WTC11 (cell line): ENCODE measurements around the gene CSTA. TPM values are rescaled to one million over a fixed set of nuclear protein-coding genes. Genes with fewer than 3 reads are reported as not detected.

Source experiments
- ATAC-seq: fragments of 200-7000 bp; cut with Tn5 transposase; 2 replicates; pipeline ENCODE4 v1.10.0; 2021; ENCODE audit warnings: mild to moderate bottlenecking, moderate library complexity
- CTCF ChIA-PET: fragments of 300-600 bp; sonication (Branson Sonifier 250); formaldehyde crosslinking; loops from one replicate; lab custom pipeline; 2021; ENCODE audit warnings: antibody characterized with exemption; lab: Charles Lee
- POLR2A ChIA-PET: fragments of 350-600 bp; sonication (Branson Sonifier 250); formaldehyde crosslinking; loops from one replicate; lab custom pipeline; 2021; ENCODE audit warnings: antibody characterized with exemption; lab: Charles Lee
- DNase-seq: peaks from one replicate; pipeline ENCODE4 v3.0.0; 2021; ENCODE audit warnings: low spot score
- H3K27ac Mint-ChIP-seq: 2 replicates; pipeline ENCODE4 v1.8.0; 2021; ENCODE audit warnings: mixed read lengths
- H3K27me3 Mint-ChIP-seq: 2 replicates; pipeline ENCODE4 v1.8.0; 2021; ENCODE audit warnings: low read depth, mild to moderate bottlenecking, moderate library complexity, mixed read lengths
- H3K36me3 Mint-ChIP-seq: 2 replicates; pipeline ENCODE4 v1.8.0; 2021; ENCODE audit warnings: mixed read lengths
- H3K4me1 Mint-ChIP-seq: 2 replicates; pipeline ENCODE4 v1.8.0; 2022; ENCODE audit warnings: mixed read lengths
- H3K4me3 Mint-ChIP-seq: 2 replicates; pipeline ENCODE4 v1.8.0; 2021; ENCODE audit warnings: mild to moderate bottlenecking, moderate library complexity, mixed read lengths
- H3K9me3 Mint-ChIP-seq: 2 replicates; pipeline ENCODE4 v1.8.0; 2021; ENCODE audit warnings: mixed read lengths
- AFF4 ChIP-seq: sonication (generic); formaldehyde crosslinking; IDR thresholded peaks from 2 replicates; pipeline ENCODE4 v1.8.1; 2023; ENCODE audit warnings: mild to moderate bottlenecking, missing genetic modification reagents, borderline replicate concordance
- CREB1 ChIP-seq: sonication (generic); formaldehyde crosslinking; IDR thresholded peaks from 2 replicates; pipeline ENCODE4 v1.8.0; 2023; ENCODE audit warnings: mild to moderate bottlenecking, missing genetic modification reagents
- ELF4 ChIP-seq: sonication (generic); formaldehyde crosslinking; IDR thresholded peaks from 2 replicates; pipeline ENCODE4 v1.8.1; 2022; ENCODE audit warnings: low read depth, mild to moderate bottlenecking, moderate library complexity, missing genetic modification reagents
- IRF1 ChIP-seq: sonication (generic); formaldehyde crosslinking; IDR thresholded peaks from 2 replicates; pipeline ENCODE4 v1.8.0; 2023; ENCODE audit warnings: missing genetic modification reagents
- MYBL2 ChIP-seq: sonication (generic); formaldehyde crosslinking; IDR thresholded peaks from 2 replicates; pipeline ENCODE4 v1.8.1; 2023; ENCODE audit warnings: mild to moderate bottlenecking, moderate library complexity, missing genetic modification reagents
- NFATC4 ChIP-seq: fragments of 250-450 bp; sonication (Bioruptor Pico); IDR thresholded peaks from 2 replicates; pipeline ENCODE4 v1.9.0; 2021; ENCODE audit warnings: mild to moderate bottlenecking
- NR1H2 ChIP-seq: sonication (generic); formaldehyde crosslinking; IDR thresholded peaks from 2 replicates; pipeline ENCODE4 v1.9.0; 2021; ENCODE audit warnings: mild to moderate bottlenecking, moderate library complexity, missing genetic modification reagents
- PREB ChIP-seq: sonication (generic); formaldehyde crosslinking; IDR thresholded peaks from 2 replicates; pipeline ENCODE4 v1.8.1; 2022; ENCODE audit warnings: mild to moderate bottlenecking, missing genetic modification reagents, moderate library complexity, borderline replicate concordance
- SP1 ChIP-seq: sonication (generic); formaldehyde crosslinking; conservative IDR thresholded peaks from 2 replicates; pipeline ENCODE4 v1.8.1; 2022; ENCODE audit warnings: missing genetic modification reagents
- TCF7 ChIP-seq: sonication (generic); formaldehyde crosslinking; IDR thresholded peaks from 2 replicates; pipeline ENCODE4 v1.8.0; 2022; ENCODE audit warnings: mild to moderate bottlenecking, low read depth, missing genetic modification reagents, moderate library complexity
- TP53 ChIP-seq: sonication (generic); formaldehyde crosslinking; IDR thresholded peaks from 2 replicates; pipeline ENCODE4 v1.8.1; 2023; ENCODE audit warnings: mild to moderate bottlenecking, missing genetic modification reagents
- ZNF121 ChIP-seq: sonication (generic); formaldehyde crosslinking; IDR thresholded peaks from 2 replicates; pipeline ENCODE4 v1.8.0; 2023; ENCODE audit warnings: missing genetic modification reagents
- ZNF138 ChIP-seq: sonication (generic); formaldehyde crosslinking; conservative IDR thresholded peaks from 2 replicates; pipeline ENCODE4 v1.8.1; 2022; ENCODE audit warnings: mild to moderate bottlenecking, moderate library complexity, missing genetic modification reagents
- ZNF423 ChIP-seq: fragments of 250-450 bp; sonication (Bioruptor Pico); IDR thresholded peaks from 2 replicates; pipeline ENCODE4 v2.1.2; 2022; ENCODE audit warnings: mild to moderate bottlenecking, moderate library complexity
- ZNF671 ChIP-seq: fragments of 250-450 bp; sonication (Bioruptor Pico); IDR thresholded peaks from 2 replicates; pipeline ENCODE4 v1.8.0; 2021; ENCODE audit warnings: mild to moderate bottlenecking
- total RNA-seq: library from RNA; stranded (reverse); gene quantifications from 3 replicates; pipeline ENCODE4 v1.2.3, GENCODE V29; 2021
- TF ChIP-seq, protein P1 (sequence below): sonication (generic); formaldehyde crosslinking; IDR thresholded peaks from 2 replicates; pipeline ENCODE4 v1.8.1; 2022; ENCODE audit warnings: missing genetic modification reagents, borderline replicate concordance
- TF ChIP-seq, protein P2 (sequence below): sonication (generic); formaldehyde crosslinking; conservative IDR thresholded peaks from 2 replicates; pipeline ENCODE4 v1.8.1; 2023; ENCODE audit warnings: mild to moderate bottlenecking, low read depth, missing genetic modification reagents, moderate library complexity
- TF ChIP-seq, protein P3 (sequence below): sonication (generic); formaldehyde crosslinking; IDR thresholded peaks from 2 replicates; pipeline ENCODE4 v1.8.0; 2022; ENCODE audit warnings: mild to moderate bottlenecking, missing genetic modification reagents

Gene CSTA
- total RNA-seq, 1 experiment from 2014 or later, result not detected

- no peaks in the 10 kb centered on the region for H3K36me3 Mint-ChIP-seq
- peaks cover 2% of the 10 kb centered on the region; the same call in 1 of the 2 replicates for H3K27me3 Mint-ChIP-seq
- no peak overlapping the region for H3K4me3 Mint-ChIP-seq
- ChIA-PET POLR2A (no interaction called here), CTCF (interaction anchor here (0.6 kb wide), 1 partner anchor 363 kb away, joined by 3 read pairs; no protein-coding TSS in a partner anchor)
- TF ChIP-seq SP1 (CRISPR knock-in tag), result no peak
- TF ChIP-seq IRF1 (CRISPR knock-in tag), result no peak
- TF ChIP-seq TP53 (CRISPR knock-in tag), result no peak
- no peak for TF ChIP-seq NFATC4
- no peak for TF ChIP-seq CREB1 (CRISPR knock-in tag)
- TF ChIP-seq, protein P1, sequence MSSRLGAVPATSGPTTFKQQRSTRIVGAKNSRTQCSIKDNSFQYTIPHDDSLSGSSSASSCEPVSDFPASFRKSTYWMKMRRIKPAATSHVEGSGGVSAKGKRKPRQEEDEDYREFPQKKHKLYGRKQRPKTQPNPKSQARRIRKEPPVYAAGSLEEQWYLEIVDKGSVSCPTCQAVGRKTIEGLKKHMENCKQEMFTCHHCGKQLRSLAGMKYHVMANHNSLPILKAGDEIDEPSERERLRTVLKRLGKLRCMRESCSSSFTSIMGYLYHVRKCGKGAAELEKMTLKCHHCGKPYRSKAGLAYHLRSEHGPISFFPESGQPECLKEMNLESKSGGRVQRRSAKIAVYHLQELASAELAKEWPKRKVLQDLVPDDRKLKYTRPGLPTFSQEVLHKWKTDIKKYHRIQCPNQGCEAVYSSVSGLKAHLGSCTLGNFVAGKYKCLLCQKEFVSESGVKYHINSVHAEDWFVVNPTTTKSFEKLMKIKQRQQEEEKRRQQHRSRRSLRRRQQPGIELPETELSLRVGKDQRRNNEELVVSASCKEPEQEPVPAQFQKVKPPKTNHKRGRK (CRISPR knock-in tag), result no peak
- TF ChIP-seq NR1H2 (CRISPR knock-in tag), result no peak
- TF ChIP-seq ZNF671 (CRISPR knock-in tag), result no peak
- no peak for TF ChIP-seq MYBL2 (CRISPR knock-in tag)
- no peaks in the 10 kb centered on the region for H3K4me1 Mint-ChIP-seq
- DNase-seq (no peak), ATAC-seq (no peak)
- H3K9me3 Mint-ChIP-seq, result peaks cover 10% of the 10 kb centered on the region
- no peak overlapping the region for H3K27ac Mint-ChIP-seq
Observed at GRCh38 chr3:122351612-122352011, 26.6 kb downstream of the CSTA start.

DNA sequence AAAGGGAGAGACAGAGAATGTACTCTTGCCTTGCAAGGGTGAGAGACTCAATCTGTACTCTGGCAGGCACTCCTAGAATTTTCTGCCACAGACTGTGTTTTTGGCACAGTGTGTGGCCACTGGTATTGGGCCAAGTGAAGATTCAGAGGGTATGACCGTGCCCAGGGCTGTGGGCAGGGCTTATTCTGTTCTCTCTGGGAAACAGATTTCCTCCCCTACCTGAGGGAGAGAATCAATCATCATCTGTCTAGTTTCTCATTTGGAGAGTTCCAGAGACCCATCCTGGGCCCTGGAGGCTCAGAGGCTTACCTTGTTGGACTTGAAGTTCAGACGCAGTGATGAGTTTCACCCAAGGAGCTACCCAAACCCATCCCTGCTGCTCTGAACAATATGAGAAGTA lies 28.2 kb downstream of the CSTA start:
- H3K36me3 Mint-ChIP-seq, result no peaks in the 10 kb centered on the region; the same call in 1 of the 2 replicates
- no peaks in the 10 kb centered on the region for H3K9me3 Mint-ChIP-seq
- no peak overlapping the region for H3K27ac Mint-ChIP-seq
- ChIA-PET POLR2A (interaction anchor here (0.7 kb wide), 1 partner anchor 39 kb away, joined by 4 read pairs; no protein-coding TSS in a partner anchor), CTCF (interaction anchor here (1.0 to 1.3 kb wide), 3 partner anchors 47 to 252 kb away, joined by 3 to 6 read pairs (median 3); no protein-coding TSS in a partner anchor)
- H3K4me1 Mint-ChIP-seq, result no peaks in the 10 kb centered on the region
- no peak for ATAC-seq
- no peak for DNase-seq
- H3K27me3 Mint-ChIP-seq, result no peaks in the 10 kb centered on the region
- H3K4me3 Mint-ChIP-seq, result no peak overlapping the region
- no peak for TF ChIP-seq TP53 (CRISPR knock-in tag)
- TF ChIP-seq ELF4 (CRISPR knock-in tag), result no peak
- TF ChIP-seq, protein P2, sequence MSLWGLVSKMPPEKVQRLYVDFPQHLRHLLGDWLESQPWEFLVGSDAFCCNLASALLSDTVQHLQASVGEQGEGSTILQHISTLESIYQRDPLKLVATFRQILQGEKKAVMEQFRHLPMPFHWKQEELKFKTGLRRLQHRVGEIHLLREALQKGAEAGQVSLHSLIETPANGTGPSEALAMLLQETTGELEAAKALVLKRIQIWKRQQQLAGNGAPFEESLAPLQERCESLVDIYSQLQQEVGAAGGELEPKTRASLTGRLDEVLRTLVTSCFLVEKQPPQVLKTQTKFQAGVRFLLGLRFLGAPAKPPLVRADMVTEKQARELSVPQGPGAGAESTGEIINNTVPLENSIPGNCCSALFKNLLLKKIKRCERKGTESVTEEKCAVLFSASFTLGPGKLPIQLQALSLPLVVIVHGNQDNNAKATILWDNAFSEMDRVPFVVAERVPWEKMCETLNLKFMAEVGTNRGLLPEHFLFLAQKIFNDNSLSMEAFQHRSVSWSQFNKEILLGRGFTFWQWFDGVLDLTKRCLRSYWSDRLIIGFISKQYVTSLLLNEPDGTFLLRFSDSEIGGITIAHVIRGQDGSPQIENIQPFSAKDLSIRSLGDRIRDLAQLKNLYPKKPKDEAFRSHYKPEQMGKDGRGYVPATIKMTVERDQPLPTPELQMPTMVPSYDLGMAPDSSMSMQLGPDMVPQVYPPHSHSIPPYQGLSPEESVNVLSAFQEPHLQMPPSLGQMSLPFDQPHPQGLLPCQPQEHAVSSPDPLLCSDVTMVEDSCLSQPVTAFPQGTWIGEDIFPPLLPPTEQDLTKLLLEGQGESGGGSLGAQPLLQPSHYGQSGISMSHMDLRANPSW (CRISPR knock-in tag), result no peak
- TF ChIP-seq ZNF423, result no peak
- TF ChIP-seq NFATC4, result no peak
- TF ChIP-seq MYBL2 (CRISPR knock-in tag), result no peak
- TF ChIP-seq AFF4 (CRISPR knock-in tag), result no peak
- no peak for TF ChIP-seq ZNF138
- no peak for TF ChIP-seq TCF7
- TF ChIP-seq ZNF121 (CRISPR knock-in tag), result no peak
- TF ChIP-seq, protein P3, sequence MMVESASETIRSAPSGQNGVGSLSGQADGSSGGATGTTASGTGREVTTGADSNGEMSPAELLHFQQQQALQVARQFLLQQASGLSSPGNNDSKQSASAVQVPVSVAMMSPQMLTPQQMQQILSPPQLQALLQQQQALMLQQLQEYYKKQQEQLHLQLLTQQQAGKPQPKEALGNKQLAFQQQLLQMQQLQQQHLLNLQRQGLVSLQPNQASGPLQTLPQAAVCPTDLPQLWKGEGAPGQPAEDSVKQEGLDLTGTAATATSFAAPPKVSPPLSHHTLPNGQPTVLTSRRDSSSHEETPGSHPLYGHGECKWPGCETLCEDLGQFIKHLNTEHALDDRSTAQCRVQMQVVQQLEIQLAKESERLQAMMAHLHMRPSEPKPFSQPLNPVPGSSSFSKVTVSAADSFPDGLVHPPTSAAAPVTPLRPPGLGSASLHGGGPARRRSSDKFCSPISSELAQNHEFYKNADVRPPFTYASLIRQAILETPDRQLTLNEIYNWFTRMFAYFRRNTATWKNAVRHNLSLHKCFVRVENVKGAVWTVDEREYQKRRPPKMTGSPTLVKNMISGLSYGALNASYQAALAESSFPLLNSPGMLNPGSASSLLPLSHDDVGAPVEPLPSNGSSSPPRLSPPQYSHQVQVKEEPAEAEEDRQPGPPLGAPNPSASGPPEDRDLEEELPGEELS (CRISPR knock-in tag), result no peak
- no peak for TF ChIP-seq PREB (CRISPR knock-in tag)
